Hepatocyte (in vitro differentiated cells): ENCODE results near the gene SLC1A2. TPM values are rescaled to one million over a fixed set of nuclear protein-coding genes. Genes with fewer than 3 reads are reported as not detected.

Experiments
- DNase-seq: peaks from one replicate; pipeline ENCODE4 v3.0.0-alpha.2; 2016; ENCODE audit warnings: low spot score
- H2AFZ ChIP-seq: fragments of 200-600 bp; sonication (generic); 2 replicates; pipeline ENCODE4 v1.6.0; 2016; ENCODE audit warnings: antibody characterized with exemption, mild to moderate bottlenecking
- H3K27ac ChIP-seq: fragments of 200-600 bp; sonication (generic); 2 replicates; pipeline ENCODE4 v1.5.1; 2016; ENCODE audit warnings: mild to moderate bottlenecking
- H3K27me3 ChIP-seq: fragments of 200-600 bp; sonication (generic); 2 replicates; pipeline ENCODE4 v1.6.1; 2016
- H3K36me3 ChIP-seq: fragments of 200-600 bp; sonication (generic); replicated peaks from 2 replicates; pipeline ENCODE4 v1.5.1; 2016; ENCODE audit warnings: low read depth; ENCODE audit not compliant: insufficient read depth
- H3K4me1 ChIP-seq: fragments of 200-600 bp; sonication (generic); 2 replicates; pipeline ENCODE4 v1.5.1; 2016; ENCODE audit warnings: mild to moderate bottlenecking, moderate library complexity; ENCODE audit not compliant: insufficient read depth
- H3K4me2 ChIP-seq: fragments of 200-600 bp; sonication (generic); 2 replicates; pipeline ENCODE4 v1.6.0; 2016
- H3K4me3 ChIP-seq: fragments of 200-600 bp; sonication (generic); 2 replicates; pipeline ENCODE4 v1.5.1; 2016; ENCODE audit warnings: mild to moderate bottlenecking
- H3K79me2 ChIP-seq: fragments of 200-600 bp; sonication (generic); 2 replicates; pipeline ENCODE4 v1.6.0; 2017; ENCODE audit warnings: mild to moderate bottlenecking
- H3K9me2 ChIP-seq: fragments of 200-600 bp; sonication (generic); replicated peaks from 2 replicates; pipeline ENCODE4 v1.6.0; 2017; ENCODE audit warnings: mild to moderate bottlenecking; ENCODE audit not compliant: insufficient read depth
- H3K9me3 ChIP-seq: fragments of 200-600 bp; sonication (generic); 2 replicates; pipeline ENCODE4 v1.5.1; 2016; ENCODE audit warnings: low read depth, mild to moderate bottlenecking
- H4K20me1 ChIP-seq: fragments of 200-600 bp; sonication (generic); 2 replicates; pipeline ENCODE4 v1.6.0; 2016; ENCODE audit warnings: mild to moderate bottlenecking; ENCODE audit not compliant: insufficient read depth, poor library complexity, severe bottlenecking
- CTCF ChIP-seq: fragments of 200-600 bp; sonication (generic); IDR thresholded peaks from 2 replicates; pipeline ENCODE4 v1.5.1; 2016; ENCODE audit warnings: antibody characterized with exemption, mild to moderate bottlenecking; ENCODE audit not compliant: poor library complexity
- EZH2 ChIP-seq: fragments of 200-600 bp; sonication (generic); IDR thresholded peaks from 2 replicates; pipeline ENCODE4 v1.6.1; 2016; ENCODE audit warnings: antibody characterized with exemption, mild to moderate bottlenecking, borderline replicate concordance
- EZH2phosphoT487 ChIP-seq: fragments of 200-600 bp; sonication (generic); IDR thresholded peaks from one replicate; pipeline ENCODE4 v1.6.1; 2018; ENCODE audit warnings: antibody characterized with exemption, mild to moderate bottlenecking, low read depth, moderate library complexity; ENCODE audit not compliant: unreplicated experiment, severe bottlenecking
- WGBS: methylation state at CpG from one replicate; pipeline ENCODE4 v1.1.6; 2016; ENCODE audit warnings: low lambda C conversion rate; ENCODE audit errors: missing lambda C conversion rate; 5-methylcytosine and 5-hydroxymethylcytosine counted together
- polyA plus RNA-seq: library from polyadenylated mRNA; unstranded; fragments of >200 nt; fragmentation: Nextera tagmentation; extraction: Ambion mirVana; gene quantifications from 2 replicates; pipeline ENCODE4 v1.2.1, GENCODE V29; 2016
- total RNA-seq: library from RNA; depleted of rRNA; stranded (reverse); fragments of >200 nt; gene quantifications from 2 replicates; pipeline ENCODE4 v1.2.3, GENCODE V29; 2014

Gene SLC1A2
- total and polyA plus RNA-seq, 2 experiments from 2014 or later: 0.59 to 2.9 TPM

- DNase-seq: no peak
- no peak overlapping the region for H3K4me2 ChIP-seq
- no peaks in the 10 kb centered on the region for H3K79me2 ChIP-seq
Observed at GRCh38 chr11:35454362-35454761, 35.0 kb upstream of the SLC1A2 start.

GRCh38 chr11:35436581-35437250 is 17.4 kb upstream of the SLC1A2 start:
- Histone ChIP-seq H3K4me1 (no peaks in the 10 kb centered on the region), H3K9me2 (no peaks in the 10 kb centered on the region), H4K20me1 (no peaks in the 10 kb centered on the region), H3K4me3 (no peak overlapping the region), H2AFZ (no peak overlapping the region), H3K79me2 (no peaks in the 10 kb centered on the region), H3K27ac (no peak overlapping the region), H3K9me3 (no peaks in the 10 kb centered on the region), H3K4me2 (no peak overlapping the region), H3K36me3 (no peaks in the 10 kb centered on the region), H3K27me3 (no peaks in the 10 kb centered on the region)
- TF ChIP-seq EZH2 (no peak), EZH2phosphoT487 (no peak), CTCF (no peak)
- DNase-seq: no peak
- WGBS: 96% methylated on average over 2 of the region's 2 CpGs

More at GRCh38 chr11:35454362-35454761, 35.0 kb upstream of the SLC1A2 start:
- Histone ChIP-seq H2AFZ (no peak overlapping the region), H4K20me1 (no peaks in the 10 kb centered on the region), H3K4me3 (no peak overlapping the region), H3K36me3 (no peaks in the 10 kb centered on the region), H3K9me2 (no peaks in the 10 kb centered on the region), H3K27ac (no peak overlapping the region), H3K27me3 (no peaks in the 10 kb centered on the region), H3K4me1 (no peaks in the 10 kb centered on the region), H3K9me3 (no peaks in the 10 kb centered on the region)
- WGBS: 80% methylated on average over 1 of the region's 1 CpG
- TF ChIP-seq EZH2phosphoT487: no peak
- no peak for TF ChIP-seq CTCF
- no peak for TF ChIP-seq EZH2

GRCh38 chr11:35433588-35433987 is 14.2 kb upstream of the SLC1A2 start:
- no peak for DNase-seq
- Histone ChIP-seq H3K4me2 (no peak overlapping the region), H3K4me3 (no peak overlapping the region), H3K27me3 (no peaks in the 10 kb centered on the region), H3K4me1 (no peaks in the 10 kb centered on the region), H4K20me1 (no peaks in the 10 kb centered on the region), H3K27ac (no peak overlapping the region), H3K9me3 (no peaks in the 10 kb centered on the region), H3K36me3 (no peaks in the 10 kb centered on the region), H3K9me2 (no peaks in the 10 kb centered on the region), H3K79me2 (no peaks in the 10 kb centered on the region), H2AFZ (no peak overlapping the region)
- TF ChIP-seq EZH2phosphoT487 (no peak), EZH2 (no peak), CTCF (no peak)
- WGBS: 80% methylated on average over 3 of the region's 3 CpGs

GRCh38 chr11:35432464-35432863 is 13.1 kb upstream of the SLC1A2 start:
- Histone ChIP-seq H2AFZ (no peak overlapping the region), H3K79me2 (no peaks in the 10 kb centered on the region), H3K9me3 (no peaks in the 10 kb centered on the region), H3K36me3 (no peaks in the 10 kb centered on the region), H3K4me3 (no peak overlapping the region), H3K4me2 (no peak overlapping the region), H3K27ac (no peak overlapping the region), H3K27me3 (no peaks in the 10 kb centered on the region), H3K4me1 (no peaks in the 10 kb centered on the region), H4K20me1 (no peaks in the 10 kb centered on the region), H3K9me2 (no peaks in the 10 kb centered on the region)
- DNase-seq: no peak
- TF ChIP-seq CTCF: no peak
- no peak for TF ChIP-seq EZH2phosphoT487
- TF ChIP-seq EZH2: no peak
- WGBS: 96% methylated on average over 14 of the region's 14 CpGs
